ENCODE data around the gene MOCS3.
"Not testable (repeated sequence)": the region's sequence is repeated elsewhere in the genome, so short reads cannot be mapped to it uniquely, and the experiment has no call there.

Gene MOCS3

GRCh38 chr20:50968289-50968688, 9.7 kb downstream of the MOCS3 start:
- H3K27ac ChIP-seq (ENCODE audit: low read depth, low read length) = no peak overlapping the region
- no peaks in the 10 kb centered on the region for H3K27me3 ChIP-seq (ENCODE audit: control insufficient read depth, insufficient read depth, low read length)
- H3K9me3 ChIP-seq (ENCODE audit: control insufficient read depth, insufficient read depth, low read length) = no peaks in the 10 kb centered on the region
- H3K4me1 ChIP-seq (ENCODE audit: control insufficient read depth, insufficient read depth, low read length) = 0 out of 2 replicates have a peak, but pooled peaks cover 5% of the 10 kb centered on the region
- no peak overlapping the region for H3K9ac ChIP-seq (ENCODE audit: low read depth, low read length)
- no peaks in the 10 kb centered on the region for H3K36me3 ChIP-seq (ENCODE audit: control insufficient read depth, insufficient read depth, low read length)
- H3K4me3 ChIP-seq (ENCODE audit: low read depth, low read length) = no peak overlapping the region

GRCh38 chr20:50969435-50969834, 10.8 kb downstream of the MOCS3 start:
- Histone ChIP-seq H3K4me3 (ENCODE audit: low read depth, low read length) (no peak overlapping the region), H3K9me3 (ENCODE audit: control insufficient read depth, insufficient read depth, low read length) (no peaks in the 10 kb centered on the region), H3K36me3 (ENCODE audit: control insufficient read depth, insufficient read depth, low read length) (no peaks in the 10 kb centered on the region), H3K27me3 (ENCODE audit: control insufficient read depth, insufficient read depth, low read length) (no peaks in the 10 kb centered on the region), H3K4me1 (ENCODE audit: control insufficient read depth, insufficient read depth, low read length) (0 out of 2 replicates have a peak, but pooled peaks cover 5% of the 10 kb centered on the region), H3K27ac (ENCODE audit: low read depth, low read length) (no peak overlapping the region), H3K9ac (ENCODE audit: low read depth, low read length) (no peak overlapping the region)

DNA sequence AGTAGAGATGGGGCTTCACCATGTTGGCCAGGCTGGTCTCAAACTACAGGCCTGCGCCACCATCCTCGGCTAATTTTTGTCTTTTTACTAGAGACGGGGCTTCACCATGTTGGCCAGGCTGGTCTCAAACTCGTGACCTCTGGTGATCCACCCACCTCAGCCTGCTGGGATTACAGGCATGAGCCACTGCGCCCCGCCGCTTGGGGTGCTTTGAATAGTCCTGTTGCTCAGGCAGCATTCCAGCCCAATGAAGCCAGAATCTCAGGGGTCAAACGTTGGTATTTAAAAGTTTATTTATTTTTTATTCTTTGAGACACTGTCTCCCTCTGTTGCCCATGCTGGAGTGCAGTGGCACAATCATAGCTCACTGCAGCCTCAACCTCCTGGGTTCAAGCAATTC, 11.3 kb downstream of the MOCS3 start:
- H3K4me3 ChIP-seq (ENCODE audit: low read depth, low read length) = no peak overlapping the region
- no peaks in the 10 kb centered on the region for H3K36me3 ChIP-seq (ENCODE audit: control insufficient read depth, insufficient read depth, low read length)
- H3K9ac ChIP-seq (ENCODE audit: low read depth, low read length) = no peak overlapping the region
- H3K4me1 ChIP-seq (ENCODE audit: control insufficient read depth, insufficient read depth, low read length) = 0 out of 2 replicates have a peak, but pooled peaks cover 5% of the 10 kb centered on the region
- no peaks in the 10 kb centered on the region for H3K9me3 ChIP-seq (ENCODE audit: control insufficient read depth, insufficient read depth, low read length)
- H3K27ac ChIP-seq (ENCODE audit: low read depth, low read length) = no peak overlapping the region
- no peaks in the 10 kb centered on the region for H3K27me3 ChIP-seq (ENCODE audit: control insufficient read depth, insufficient read depth, low read length)

- no peaks in the 10 kb centered on the region for H3K9me3 ChIP-seq (ENCODE audit: control insufficient read depth, insufficient read depth, low read length)
- no peaks in the 10 kb centered on the region for H3K4me1 ChIP-seq (ENCODE audit: control insufficient read depth, insufficient read depth, low read length)
- no peak overlapping the region for H3K9ac ChIP-seq (ENCODE audit: low read depth, low read length)
- H3K27me3 ChIP-seq (ENCODE audit: control insufficient read depth, insufficient read depth, low read length) = no peaks in the 10 kb centered on the region
- H3K4me3 ChIP-seq (ENCODE audit: low read depth, low read length) = no peak overlapping the region
- H3K27ac ChIP-seq (ENCODE audit: low read depth, low read length) = no peak overlapping the region
- H3K36me3 ChIP-seq (ENCODE audit: control insufficient read depth, insufficient read depth, low read length) = no peaks in the 10 kb centered on the region
Observed at GRCh38 chr20:50975701-50976330, 17.2 kb downstream of the MOCS3 start.

DNA sequence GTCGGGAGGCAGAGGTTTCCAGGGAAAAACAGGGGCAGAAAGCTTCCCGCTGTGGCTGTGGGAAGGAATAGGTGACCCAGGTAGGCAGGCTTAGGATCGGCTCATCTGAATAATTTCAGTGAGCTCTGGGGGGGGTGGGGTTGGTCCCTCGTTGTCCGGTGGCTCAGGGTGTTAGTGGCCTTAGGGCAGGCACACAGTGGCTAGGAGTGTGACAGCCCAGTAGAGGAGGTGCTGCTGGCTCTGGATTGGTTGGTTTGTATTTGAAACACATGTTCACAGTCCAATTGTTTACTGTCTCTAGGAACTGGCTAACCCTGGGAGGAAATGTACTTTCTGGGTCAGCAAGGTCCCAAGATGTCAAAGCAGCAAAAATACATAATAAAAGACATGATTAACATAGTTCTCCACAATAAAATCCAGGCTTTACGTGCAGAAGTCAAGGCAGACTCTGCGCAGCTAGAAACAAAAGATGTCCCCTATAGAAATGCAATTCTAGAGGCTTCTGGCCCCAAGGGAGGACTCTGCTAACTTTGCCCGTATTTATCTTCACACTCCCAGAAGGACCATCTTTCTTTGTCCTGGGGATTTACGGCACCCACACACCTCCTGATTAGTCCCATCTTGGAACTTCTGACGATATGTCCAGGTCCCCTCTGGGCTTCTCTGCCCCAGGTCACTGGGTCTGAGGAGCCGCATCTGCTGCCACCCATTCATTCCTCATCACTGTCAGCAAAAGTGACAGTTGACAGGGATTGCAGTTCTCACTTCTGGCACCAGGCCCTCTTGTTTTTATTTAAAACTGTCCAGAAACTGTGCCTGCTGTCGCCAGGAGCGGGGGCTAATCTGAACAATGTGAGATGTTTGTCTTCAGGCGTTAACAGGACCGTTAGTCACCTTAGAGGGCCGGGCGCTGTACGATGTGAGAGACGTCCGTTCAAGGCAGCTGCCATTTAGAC, 18.7 kb downstream of the MOCS3 start:
- Histone ChIP-seq H3K4me1 (ENCODE audit: control insufficient read depth, insufficient read depth, low read length) (no peaks in the 10 kb centered on the region), H3K27ac (ENCODE audit: low read depth, low read length) (no peak overlapping the region), H3K27me3 (ENCODE audit: control insufficient read depth, insufficient read depth, low read length) (no peaks in the 10 kb centered on the region), H3K4me3 (ENCODE audit: low read depth, low read length) (no peak overlapping the region), H3K9me3 (ENCODE audit: control insufficient read depth, insufficient read depth, low read length) (no peaks in the 10 kb centered on the region), H3K9ac (ENCODE audit: low read depth, low read length) (no peak overlapping the region), H3K36me3 (ENCODE audit: control insufficient read depth, insufficient read depth, low read length) (no peaks in the 10 kb centered on the region)

GRCh38 chr20:50978533-50978932, 19.9 kb downstream of the MOCS3 start:
- H3K27ac ChIP-seq (ENCODE audit: low read depth, low read length); H3K4me3 ChIP-seq (ENCODE audit: low read depth, low read length); H3K36me3 ChIP-seq (ENCODE audit: control insufficient read depth, insufficient read depth, low read length); H3K4me1 ChIP-seq (ENCODE audit: control insufficient read depth, insufficient read depth, low read length); H3K9ac ChIP-seq (ENCODE audit: low read depth, low read length); H3K27me3 ChIP-seq (ENCODE audit: control insufficient read depth, insufficient read depth, low read length); H3K9me3 ChIP-seq (ENCODE audit: control insufficient read depth, insufficient read depth, low read length): not testable (repeated sequence)

DNA sequence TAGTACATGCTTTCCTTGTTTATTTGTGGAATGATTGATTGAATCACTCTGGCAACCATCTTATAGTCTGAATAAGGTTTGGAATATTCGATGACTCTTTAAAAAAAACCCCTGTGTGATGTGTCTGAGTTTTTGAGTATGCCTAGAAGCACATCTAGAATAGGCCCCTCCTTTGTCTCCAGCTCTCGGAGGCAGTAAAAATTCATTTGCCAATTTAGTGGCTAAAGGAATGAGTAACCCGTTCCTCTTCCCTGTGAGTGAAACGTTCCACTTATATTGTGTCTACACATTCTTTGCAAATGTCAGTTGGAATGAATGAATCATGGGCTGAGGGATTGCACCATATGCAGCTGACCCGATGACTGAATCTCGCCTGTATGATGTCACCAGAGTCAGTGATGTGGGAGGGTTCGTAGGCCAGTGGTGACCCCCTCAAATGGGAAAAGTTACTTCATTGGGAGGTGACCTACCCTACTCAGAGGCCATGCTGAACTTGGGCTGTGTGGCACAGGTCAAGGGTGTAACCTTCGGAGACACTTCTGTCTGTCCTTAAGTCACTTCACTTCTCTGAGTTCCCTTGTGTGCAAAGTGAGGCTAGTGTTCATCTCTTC, 21.6 kb downstream of the MOCS3 start:
- no peaks in the 10 kb centered on the region for H3K36me3 ChIP-seq (ENCODE audit: control insufficient read depth, insufficient read depth, low read length)
- H3K27ac ChIP-seq (ENCODE audit: low read depth, low read length) = no peak overlapping the region
- H3K4me1 ChIP-seq (ENCODE audit: control insufficient read depth, insufficient read depth, low read length) = no peaks in the 10 kb centered on the region
- H3K27me3 ChIP-seq (ENCODE audit: control insufficient read depth, insufficient read depth, low read length) = no peaks in the 10 kb centered on the region
- H3K9ac ChIP-seq (ENCODE audit: low read depth, low read length) = no peak overlapping the region
- no peak overlapping the region for H3K4me3 ChIP-seq (ENCODE audit: low read depth, low read length)
- H3K9me3 ChIP-seq (ENCODE audit: control insufficient read depth, insufficient read depth, low read length) = no peaks in the 10 kb centered on the region

GRCh38 chr20:50980851-50981713, 22.5 kb downstream of the MOCS3 start:
- no peaks in the 10 kb centered on the region for H3K4me1 ChIP-seq (ENCODE audit: control insufficient read depth, insufficient read depth, low read length)
- no peaks in the 10 kb centered on the region for H3K36me3 ChIP-seq (ENCODE audit: control insufficient read depth, insufficient read depth, low read length)
- H3K4me3 ChIP-seq (ENCODE audit: low read depth, low read length) = no peak overlapping the region
- H3K27ac ChIP-seq (ENCODE audit: low read depth, low read length) = no peak overlapping the region
- no peaks in the 10 kb centered on the region for H3K9me3 ChIP-seq (ENCODE audit: control insufficient read depth, insufficient read depth, low read length)
- no peaks in the 10 kb centered on the region for H3K27me3 ChIP-seq (ENCODE audit: control insufficient read depth, insufficient read depth, low read length)
- H3K9ac ChIP-seq (ENCODE audit: low read depth, low read length) = no peak overlapping the region

DNA sequence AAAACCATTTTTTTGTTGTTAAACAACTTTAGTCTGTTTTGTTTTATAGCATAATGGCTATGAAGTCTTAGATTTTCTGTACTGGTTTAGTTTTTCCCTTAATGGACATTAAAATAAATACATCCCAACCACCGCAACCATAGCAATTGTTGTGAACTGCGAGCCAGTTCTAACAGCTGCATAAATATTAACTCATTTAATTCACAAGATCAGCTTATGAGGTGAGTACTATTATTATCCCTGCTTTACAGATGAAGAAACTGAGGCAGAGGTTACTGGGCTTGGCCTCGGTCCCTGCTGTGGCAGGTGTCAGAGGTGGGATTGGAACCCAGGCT, 23.1 kb downstream of the MOCS3 start:
- H3K9ac ChIP-seq (ENCODE audit: low read depth, low read length) = no peak overlapping the region
- no peaks in the 10 kb centered on the region for H3K36me3 ChIP-seq (ENCODE audit: control insufficient read depth, insufficient read depth, low read length)
- no peaks in the 10 kb centered on the region for H3K4me1 ChIP-seq (ENCODE audit: control insufficient read depth, insufficient read depth, low read length)
- no peak overlapping the region for H3K27ac ChIP-seq (ENCODE audit: low read depth, low read length)
- H3K9me3 ChIP-seq (ENCODE audit: control insufficient read depth, insufficient read depth, low read length) = no peaks in the 10 kb centered on the region
- no peaks in the 10 kb centered on the region for H3K27me3 ChIP-seq (ENCODE audit: control insufficient read depth, insufficient read depth, low read length)
- H3K4me3 ChIP-seq (ENCODE audit: low read depth, low read length) = no peak overlapping the region

GRCh38 chr20:50982363-50982762, 23.7 kb downstream of the MOCS3 start:
- H3K27ac ChIP-seq (ENCODE audit: low read depth, low read length) = no peak overlapping the region
- no peaks in the 10 kb centered on the region for H3K36me3 ChIP-seq (ENCODE audit: control insufficient read depth, insufficient read depth, low read length)
- no peaks in the 10 kb centered on the region for H3K27me3 ChIP-seq (ENCODE audit: control insufficient read depth, insufficient read depth, low read length)
- no peaks in the 10 kb centered on the region for H3K4me1 ChIP-seq (ENCODE audit: control insufficient read depth, insufficient read depth, low read length)
- no peak overlapping the region for H3K4me3 ChIP-seq (ENCODE audit: low read depth, low read length)
- no peak overlapping the region for H3K9ac ChIP-seq (ENCODE audit: low read depth, low read length)
- H3K9me3 ChIP-seq (ENCODE audit: control insufficient read depth, insufficient read depth, low read length) = no peaks in the 10 kb centered on the region

Measured in HUES48 (cell line).